Measurements from ENCODE around the gene ACOX3. TPM values are rescaled to one million over a fixed set of nuclear protein-coding genes. Genes with fewer than 3 reads are reported as not detected.

ACOX3 gene
- total and polyA plus RNA-seq, 2 of the 8 experiments (the other 6 are each of a cell fraction or from before 2014, with no cell fraction given), result 2.5 to 9.9 TPM

DNA sequence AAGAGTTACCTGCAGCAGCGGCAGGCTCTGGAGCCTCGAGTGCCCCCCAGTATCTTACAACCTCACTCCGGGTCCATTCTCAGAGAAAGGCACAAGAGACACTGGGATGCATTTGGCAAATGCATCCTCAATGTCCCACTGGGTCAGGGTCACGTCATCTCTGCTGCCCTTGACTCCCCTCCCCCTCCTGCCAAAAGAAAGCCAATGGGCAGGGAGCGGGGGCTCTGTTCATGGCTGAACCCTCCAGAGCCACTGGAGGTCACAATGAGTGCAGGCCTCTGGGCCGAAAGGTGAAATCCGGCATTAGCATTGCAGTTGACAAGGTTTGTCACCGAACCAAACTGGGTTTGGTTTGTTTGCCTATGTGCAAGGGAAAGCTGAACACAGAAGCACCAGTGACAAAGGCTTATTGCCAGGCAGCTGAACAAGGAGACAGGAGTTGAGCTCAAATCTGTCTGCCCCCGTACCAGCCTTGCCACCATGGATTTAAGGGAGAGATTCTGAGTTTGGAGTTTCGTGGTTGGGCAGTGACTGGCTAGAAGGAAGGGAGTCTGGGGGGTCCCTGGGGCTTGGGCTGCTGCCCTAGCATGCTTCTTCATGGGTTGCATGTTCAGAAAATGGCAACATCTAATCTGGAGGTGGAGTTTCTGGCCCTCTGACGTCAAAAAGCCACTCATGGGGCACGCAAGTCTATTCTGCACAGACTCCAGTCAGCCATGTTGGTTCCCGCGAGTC lies 106.6 kb downstream of the ACOX3 start:
- H3K14ac ChIP-seq (ENCODE audit: insufficient read length), result no peak overlapping the region
- H3K4me3 ChIP-seq (ENCODE audit: extremely low read depth in 1 of 4, insufficient read depth in 2 of 4, low read depth in 3 of 4, low read length in 4 of 4), result no peak overlapping the region
- H3K18ac ChIP-seq (ENCODE audit: extremely low read depth, low read length), result no peak overlapping the region
- H3K9me3 ChIP-seq (ENCODE audit: insufficient read depth in 2 of 2, low read depth in 1 of 2, low read length in 1 of 2), result peaks cover 0 to 4% of the 10 kb centered on the region in 2 experiments; a peak in 1 of 4 replicates
- ChIA-PET POLR2A (ENCODE audit: partially characterized antibody) (no interaction called here), CTCF (ENCODE audit: partially characterized antibody) (interaction anchor here (0.7 to 3.0 kb wide), 4 partner anchors 10 to 73 kb away, joined by 3 to 13 read pairs (median 4); no protein-coding TSS in a partner anchor)
- H4K5ac ChIP-seq (ENCODE audit: insufficient read length, low read depth, low read length), result no peak overlapping the region
- H4K91ac ChIP-seq (replicated peaks; ENCODE audit: insufficient read length, low read length), result no peak overlapping the region
- H3K23ac ChIP-seq (ENCODE audit: insufficient read length), result no peak overlapping the region
- H2AFZ ChIP-seq (ENCODE audit: low read length), result no peak overlapping the region
- no peaks in the 10 kb centered on the region for H3K79me1 ChIP-seq (ENCODE audit: low read depth, low read length)
- H4K8ac ChIP-seq (ENCODE audit: extremely low read depth, insufficient read depth, low read length), result no peak overlapping the region
- H3K4me2 ChIP-seq (ENCODE audit: insufficient read depth in 1 of 2, low read depth in 2 of 2, low read length in 2 of 2), result no peak overlapping the region
- no peaks in the 10 kb centered on the region for H3K27me3 ChIP-seq (replicated peaks in 1 of 4; ENCODE audit: control insufficient read depth in 3 of 4, extremely low read depth in 1 of 4, insufficient read depth in 3 of 4, low read length in 3 of 4)
- FAIRE-seq, result no peak
- no peak overlapping the region for H2BK20ac ChIP-seq (ENCODE audit: low read length)
- H3K56ac ChIP-seq (replicated peaks; ENCODE audit: insufficient read length, low read depth, low read length), result no peak overlapping the region
- no peak overlapping the region for H3K9ac ChIP-seq (replicated peaks in 1 of 4; ENCODE audit: extremely low read depth in 1 of 4, low read depth in 3 of 4, low read length in 3 of 4)
- no peaks in the 10 kb centered on the region for H3K79me2 ChIP-seq (ENCODE audit: control insufficient read depth in 1 of 2, insufficient read depth in 2 of 2, low read length in 2 of 2)
- no peak for DNase-seq (ENCODE audit: low read depth in 1 of 2, low spot score in 2 of 2)
- H4K20me1 ChIP-seq (replicated peaks in 1 of 2; ENCODE audit: control insufficient read depth in 1 of 2, insufficient read depth in 2 of 2, low read length in 2 of 2), result no peaks in the 10 kb centered on the region
- no peaks in the 10 kb centered on the region for H3K4me1 ChIP-seq (replicated peaks in 1 of 4; ENCODE audit: control insufficient read depth in 3 of 4, insufficient read depth in 4 of 4, low read length in 3 of 4)
- no peak overlapping the region for H2BK120ac ChIP-seq (replicated peaks; ENCODE audit: low read depth, low read length)
- H3K4ac ChIP-seq (replicated peaks; ENCODE audit: insufficient read length, low read depth, low read length), result no peak overlapping the region
- no peaks in the 10 kb centered on the region for H3K36me3 ChIP-seq (ENCODE audit: control insufficient read depth in 2 of 4, insufficient read depth in 4 of 4, low read length in 3 of 4)
- no peak overlapping the region; the same call in 1 of the 2 replicates for H3K27ac ChIP-seq (ENCODE audit: low read depth, low read length)
- no peak overlapping the region for H2AK5ac ChIP-seq (ENCODE audit: low read depth, low read length)
- no peaks in the 10 kb centered on the region for H3K23me2 ChIP-seq (ENCODE audit: low read depth, low read length)
- no peak overlapping the region for H2BK15ac ChIP-seq (ENCODE audit: low read length)
- WGBS, 2 experiments (ENCODE audit: extremely low coverage in 1 of 2, insufficient coverage in 1 of 2, insufficient read length in 1 of 2, insufficient replicate concordance in 2 of 2, low coverage in 1 of 2, low lambda C conversion rate in 2 of 2, missing lambda C conversion rate in 1 of 2), result 86% methylated on average over 13 of the region's 14 CpGs; no CpG with 5 or more reads in 1 of the 2 experiments
- TF ChIP-seq, protein P1, sequence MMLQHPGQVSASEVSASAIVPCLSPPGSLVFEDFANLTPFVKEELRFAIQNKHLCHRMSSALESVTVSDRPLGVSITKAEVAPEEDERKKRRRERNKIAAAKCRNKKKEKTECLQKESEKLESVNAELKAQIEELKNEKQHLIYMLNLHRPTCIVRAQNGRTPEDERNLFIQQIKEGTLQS (IDR thresholded peaks at IDR 0.05; ENCODE audit: insufficient read depth, low read depth, low read length), result no peak
- TF ChIP-seq NANOG (IDR thresholded peaks at IDR 0.05; ENCODE audit: insufficient read depth, low read depth, low read length, poor library complexity, severe bottlenecking) (no peak), YY1 (IDR thresholded peaks at IDR 0.05; ENCODE audit: low read depth, low read length) (no peak), SIRT6 (IDR thresholded peaks at IDR 0.05; ENCODE audit: low read length) (no peak), CREB1 (IDR thresholded peaks at IDR 0.05) (no peak)
- no peak overlapping the region for H2BK5ac ChIP-seq (ENCODE audit: low read depth, low read length)
- H2BK12ac ChIP-seq (ENCODE audit: low read depth, low read length), result no peak overlapping the region
